GM12878 (cell line): ENCODE data around the gene SLC6A17. TPM values are rescaled to one million over a fixed set of nuclear protein-coding genes. Genes with fewer than 3 reads are reported as not detected.

Experiments used
- ATAC-seq: fragments of 200-7000 bp; cut with Tn5 transposase; 3 replicates; pipeline ENCODE4 v1.9.1; 2020; ENCODE audit warnings: mild to moderate bottlenecking, moderate library complexity
- BruUV-seq: library from RNA; stranded (reverse); fragments of 400-500 nt; replicated peaks from 2 replicates; lab custom pipeline; 2021; lab: Mats Ljungman, UMichigan
- CTCF ChIA-PET: fragments of 300-600 bp; sonication (Branson Sonifier 250); formaldehyde crosslinking; extraction: SDS; loops from one replicate; lab custom pipeline; 2021; ENCODE audit warnings: inconsistent platforms; lab: Yijun Ruan, JAX
- POLR2A ChIA-PET: fragments of 350-600 bp; formaldehyde crosslinking; extraction: SDS; loops from one replicate; lab custom pipeline; 2021; ENCODE audit warnings: inconsistent platforms; lab: Charles Lee
- RAD21 ChIA-PET: fragments of 300-600 bp; sonication (Branson Sonifier 250); formaldehyde crosslinking; loops from one replicate; lab custom pipeline; 2023; ENCODE audit warnings: antibody characterized with exemption; ENCODE audit not compliant: unreplicated experiment; lab: Charles Lee
- SMC1A ChIA-PET: fragments of 300-600 bp; sonication (Branson Sonifier 250); formaldehyde crosslinking; loops from one replicate; lab custom pipeline; 2023; ENCODE audit not compliant: unreplicated experiment, uncharacterized antibody; lab: Charles Lee
- DNase-seq: peaks from one replicate; pipeline ENCODE4 v3.0.0-alpha.2; 2011; ENCODE audit warnings: low read depth, low spot score
- FAIRE-seq: peaks from 3 replicates; lab custom pipeline; 2011; peaks lifted over from hg19 to GRCh38; lab: Jason Lieb, UNC
- H2AFZ ChIP-seq: 2 replicates; pipeline ENCODE4 v1.6.0; 2011; ENCODE audit warnings: low read depth, low read length, control low read depth; ENCODE audit not compliant: control insufficient read depth
- H3K27ac ChIP-seq: 2 replicates; pipeline ENCODE4 v1.5.1; 2011; ENCODE audit warnings: control low read depth; ENCODE audit not compliant: control insufficient read depth, insufficient read depth
- H3K27me3 ChIP-seq, 2 experiments: replicated peaks in 1 of 2; 2 replicates each; pipeline versions ENCODE4 v1.6.0 to v1.6.1; 2011; ENCODE audit warnings: low read length in 1 of 2; ENCODE audit not compliant: control insufficient read depth in 2 of 2, insufficient read depth in 2 of 2
- H3K36me3 ChIP-seq, 2 experiments: 2 replicates each; pipeline ENCODE4 v1.5.1; 2011; ENCODE audit warnings: low read length in 1 of 2; ENCODE audit not compliant: control insufficient read depth in 2 of 2, insufficient read depth in 2 of 2
- H3K4me1 ChIP-seq: 2 replicates; pipeline ENCODE4 v1.6.1; 2011; ENCODE audit warnings: mild to moderate bottlenecking, low read length, moderate library complexity, mixed read lengths; ENCODE audit not compliant: control insufficient read depth, insufficient read depth
- H3K4me2 ChIP-seq: 2 replicates; pipeline ENCODE4 v1.6.0; 2011; ENCODE audit warnings: control low read depth; ENCODE audit not compliant: control insufficient read depth, insufficient read depth
- H3K4me3 ChIP-seq: fragments of 200-600 bp; sonication (generic); 2 replicates; pipeline ENCODE4 v1.5.1; 2016
- H3K79me2 ChIP-seq: 2 replicates; pipeline ENCODE4 v1.6.0; 2011; ENCODE audit warnings: low read length; ENCODE audit not compliant: control insufficient read depth, insufficient read depth
- H3K9ac ChIP-seq: 2 replicates; pipeline ENCODE4 v1.8.0; 2011; ENCODE audit warnings: low read length, control low read depth, mixed read lengths; ENCODE audit not compliant: control insufficient read depth, insufficient read depth
- H3K9me3 ChIP-seq: replicated peaks from 3 replicates; pipeline ENCODE4 v1.5.1; 2011; ENCODE audit warnings: mild to moderate bottlenecking, low read length; ENCODE audit not compliant: control insufficient read depth, insufficient read depth
- H4K20me1 ChIP-seq: 2 replicates; pipeline ENCODE4 v1.6.0; 2011; ENCODE audit not compliant: control insufficient read depth, insufficient read depth
- ATF7 ChIP-seq: fragments of 450-650 bp; IDR thresholded peaks from 2 replicates; pipeline ENCODE4 v1.6.1; 2016; ENCODE audit warnings: low read depth, mild to moderate bottlenecking
- HDAC2 ChIP-seq: fragments of 200-600 bp; sonication (generic); IDR thresholded peaks from 2 replicates; pipeline ENCODE4 v1.6.1; 2017
- NFIC ChIP-seq: IDR thresholded peaks from 2 replicates; pipeline ENCODE4 v1.6.1; 2012; ENCODE audit warnings: low read depth, mild to moderate bottlenecking, inconsistent platforms, low read length, moderate library complexity
- NR2F1 ChIP-seq: fragments of 450-650 bp; conservative IDR thresholded peaks from 2 replicates; pipeline ENCODE4 v1.6.1; 2017; ENCODE audit warnings: mild to moderate bottlenecking
- SMAD5 ChIP-seq: IDR thresholded peaks from 2 replicates; pipeline ENCODE4 v1.6.1; 2016; ENCODE audit warnings: antibody characterized with exemption, low read depth
- SUZ12 ChIP-seq: fragments of 200-600 bp; sonication (generic); IDR thresholded peaks from one replicate; pipeline ENCODE4 v1.6.1; 2018; ENCODE audit warnings: antibody characterized with exemption, mild to moderate bottlenecking; ENCODE audit not compliant: unreplicated experiment
- ZNF207 ChIP-seq: fragments of 450-650 bp; IDR thresholded peaks from 2 replicates; pipeline ENCODE4 v1.6.1; 2014; ENCODE audit warnings: antibody characterized with exemption, mild to moderate bottlenecking, borderline replicate concordance
- WGBS: methylation state at CpG from one replicate; pipeline ENCODE4 v1.1.6; 2016; ENCODE audit warnings: low lambda C conversion rate; ENCODE audit not compliant: insufficient replicate concordance, insufficient coverage; ENCODE audit errors: missing lambda C conversion rate; 5-methylcytosine and 5-hydroxymethylcytosine counted together
- in situ Hi-C: fragments of 300-500 bp; cut with MboI; formaldehyde crosslinking; loops from 9 replicates; pipeline ENCODE4 v1.14.3; 2018; ENCODE audit warnings: mixed read lengths
- intact Hi-C: fragments of 100-400 bp; cut with micrococcal nuclease; formaldehyde crosslinking; loops from one replicate; pipeline ENCODE4 v1.14.2; 2022; ENCODE audit not compliant: unreplicated experiment
- polyA plus RNA-seq, 11 experiments: library from polyadenylated mRNA; depleted of rRNA in 4 of 11; unstranded in 6 of 11; stranded (reverse) in 5 of 11; fragments of >200 nt; fragmentation: Nextera tagmentation in 4 of 11; fragmentation: Illumina TruSeq in 1 of 11; extraction: Ambion mirVana in 4 of 11; extraction: Trizol in 1 of 11; gene quantifications; 1 replicate in 1 of 11; 2 replicates in 10 of 11; pipeline versions ENCODE4 v1.2.1 to v1.2.3, GENCODE V29; 2011 to 2016; ENCODE audit warnings: inconsistent platforms in 2 of 11, missing spikeins in 2 of 11, low read depth in 1 of 11
- total RNA-seq, 4 experiments: library from RNA; depleted of rRNA in 3 of 4; stranded (reverse); fragments of >200 nt in 3 of 4; fragmentation: Illumina TruSeq in 1 of 4; extraction: Trizol in 1 of 4; gene quantifications; 2 replicates each; pipeline versions ENCODE4 v1.2.1 to v1.2.3, GENCODE V29; 2013 to 2021
- TF ChIP-seq, protein P1 (sequence below): fragments of 450-650 bp; IDR thresholded peaks from 2 replicates; pipeline ENCODE4 v1.6.1; 2016; ENCODE audit warnings: mild to moderate bottlenecking, moderate library complexity, borderline replicate concordance
- TF ChIP-seq, protein P2 (sequence below), 3 experiments: IDR thresholded peaks in 2 of 3; conservative IDR thresholded peaks in 1 of 3; 2 replicates each; pipeline ENCODE4 v1.5.1; 2011; ENCODE audit warnings: low read depth in 3 of 3, low read length in 3 of 3, mild to moderate bottlenecking in 3 of 3, control low read depth in 2 of 3, moderate library complexity in 2 of 3, inconsistent platforms in 1 of 3, mixed read lengths in 1 of 3; ENCODE audit not compliant: control insufficient read depth in 2 of 3, insufficient read depth in 1 of 3; ENCODE audit errors: extremely low read depth in 1 of 3
- TF ChIP-seq, protein P3 (sequence below): fragments of 450-650 bp; formaldehyde crosslinking; IDR thresholded peaks from 2 replicates; pipeline ENCODE4 v1.5.0; 2022; ENCODE audit warnings: mild to moderate bottlenecking, missing genetic modification characterization

SLC6A17 gene
- total and polyA plus RNA-seq, 10 of the 15 experiments (the other 5 are each of a cell fraction or from before 2014, with no cell fraction given) = not detected

DNA sequence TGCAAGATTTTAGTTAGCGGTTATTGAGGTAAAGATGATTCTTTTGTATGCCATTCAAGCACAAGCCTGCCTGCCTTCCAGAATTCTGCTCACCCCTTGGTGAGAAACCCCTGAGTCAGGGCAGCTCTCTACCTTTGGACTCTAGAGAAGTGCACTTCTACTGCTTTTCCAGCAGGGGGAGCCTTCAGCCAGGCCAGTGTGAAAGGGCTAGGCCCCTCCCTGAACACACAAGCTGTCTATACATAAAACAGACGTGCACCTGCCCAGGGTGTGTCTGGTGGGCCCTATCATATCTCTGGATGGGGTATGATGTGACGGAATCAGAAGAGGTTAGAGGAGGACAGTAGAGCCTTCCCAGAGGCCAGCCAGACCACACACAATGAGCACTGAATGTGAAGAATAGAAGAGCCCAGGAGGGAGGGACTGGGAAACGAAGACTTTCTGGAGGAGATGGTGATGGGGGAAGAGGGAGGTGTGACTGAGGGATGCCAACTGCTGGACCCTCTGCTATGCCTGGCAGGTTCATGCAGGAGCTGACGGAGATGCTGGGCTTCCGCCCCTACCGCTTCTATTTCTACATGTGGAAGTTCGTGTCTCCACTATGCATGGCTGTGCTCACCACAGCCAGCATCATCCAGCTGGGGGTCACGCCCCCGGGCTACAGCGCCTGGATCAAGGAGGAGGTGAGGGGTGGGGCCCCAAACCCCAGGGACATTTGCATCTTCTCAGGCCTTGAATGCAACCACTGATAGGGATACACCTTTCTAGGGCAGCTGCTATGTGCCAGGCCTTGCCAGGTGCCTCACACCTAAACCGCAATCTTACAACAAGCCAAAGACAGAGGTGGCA lies 46.8 kb downstream of the SLC6A17 start (continued):
- no peak for TF ChIP-seq NFIC
- TF ChIP-seq, protein P1, sequence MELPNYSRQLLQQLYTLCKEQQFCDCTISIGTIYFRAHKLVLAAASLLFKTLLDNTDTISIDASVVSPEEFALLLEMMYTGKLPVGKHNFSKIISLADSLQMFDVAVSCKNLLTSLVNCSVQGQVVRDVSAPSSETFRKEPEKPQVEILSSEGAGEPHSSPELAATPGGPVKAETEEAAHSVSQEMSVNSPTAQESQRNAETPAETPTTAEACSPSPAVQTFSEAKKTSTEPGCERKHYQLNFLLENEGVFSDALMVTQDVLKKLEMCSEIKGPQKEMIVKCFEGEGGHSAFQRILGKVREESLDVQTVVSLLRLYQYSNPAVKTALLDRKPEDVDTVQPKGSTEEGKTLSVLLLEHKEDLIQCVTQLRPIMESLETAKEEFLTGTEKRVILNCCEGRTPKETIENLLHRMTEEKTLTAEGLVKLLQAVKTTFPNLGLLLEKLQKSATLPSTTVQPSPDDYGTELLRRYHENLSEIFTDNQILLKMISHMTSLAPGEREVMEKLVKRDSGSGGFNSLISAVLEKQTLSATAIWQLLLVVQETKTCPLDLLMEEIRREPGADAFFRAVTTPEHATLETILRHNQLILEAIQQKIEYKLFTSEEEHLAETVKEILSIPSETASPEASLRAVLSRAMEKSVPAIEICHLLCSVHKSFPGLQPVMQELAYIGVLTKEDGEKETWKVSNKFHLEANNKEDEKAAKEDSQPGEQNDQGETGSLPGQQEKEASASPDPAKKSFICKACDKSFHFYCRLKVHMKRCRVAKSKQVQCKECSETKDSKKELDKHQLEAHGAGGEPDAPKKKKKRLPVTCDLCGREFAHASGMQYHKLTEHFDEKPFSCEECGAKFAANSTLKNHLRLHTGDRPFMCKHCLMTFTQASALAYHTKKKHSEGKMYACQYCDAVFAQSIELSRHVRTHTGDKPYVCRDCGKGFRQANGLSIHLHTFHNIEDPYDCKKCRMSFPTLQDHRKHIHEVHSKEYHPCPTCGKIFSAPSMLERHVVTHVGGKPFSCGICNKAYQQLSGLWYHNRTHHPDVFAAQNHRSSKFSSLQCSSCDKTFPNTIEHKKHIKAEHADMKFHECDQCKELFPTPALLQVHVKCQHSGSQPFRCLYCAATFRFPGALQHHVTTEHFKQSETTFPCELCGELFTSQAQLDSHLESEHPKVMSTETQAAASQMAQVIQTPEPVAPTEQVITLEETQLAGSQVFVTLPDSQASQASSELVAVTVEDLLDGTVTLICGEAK = no peak

DNA sequence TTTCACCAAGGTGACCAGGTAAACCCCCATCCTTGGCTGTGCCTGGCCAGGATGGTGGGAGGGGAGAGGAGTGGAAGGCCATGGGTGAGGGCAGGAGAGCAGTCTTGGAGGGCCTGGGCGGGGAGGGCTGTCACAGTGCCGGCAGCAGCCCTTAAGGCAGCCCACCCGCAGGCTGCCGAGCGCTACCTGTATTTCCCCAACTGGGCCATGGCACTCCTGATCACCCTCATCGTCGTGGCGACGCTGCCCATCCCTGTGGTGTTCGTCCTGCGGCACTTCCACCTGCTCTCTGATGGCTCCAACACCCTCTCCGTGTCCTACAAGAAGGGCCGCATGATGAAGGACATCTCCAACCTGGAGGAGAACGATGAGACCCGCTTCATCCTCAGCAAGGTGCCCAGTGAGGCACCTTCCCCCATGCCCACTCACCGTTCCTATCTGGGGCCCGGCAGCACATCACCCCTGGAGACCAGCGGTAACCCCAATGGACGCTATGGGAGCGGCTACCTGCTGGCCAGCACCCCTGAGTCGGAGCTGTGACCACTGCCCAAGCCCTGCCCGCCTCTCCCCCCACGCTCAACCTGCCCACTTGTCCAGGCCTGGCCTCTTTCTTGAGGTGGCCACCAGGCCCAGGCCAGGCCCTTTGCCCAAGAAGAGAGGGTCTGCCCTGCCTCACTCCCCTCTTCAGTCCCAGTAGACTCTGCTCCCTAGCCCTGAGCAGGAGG lies 47.8 kb downstream of the SLC6A17 start:
- DNase-seq = no peak
- SMC1A ChIA-PET = interaction anchor here (2.0 to 3.5 kb wide), 2 partner anchors 9 to 262 kb away, joined by 8 to 23 read pairs; no protein-coding TSS in a partner anchor
- Histone ChIP-seq H3K4me3 (no peak overlapping the region), H3K79me2 (no peaks in the 10 kb centered on the region), H3K9ac (no peak overlapping the region), H2AFZ (no peak overlapping the region), H3K9me3 (no peaks in the 10 kb centered on the region), H3K4me2 (no peak overlapping the region), H3K36me3 (no peaks in the 10 kb centered on the region), H3K4me1 (no peaks in the 10 kb centered on the region), H3K27me3 (peaks cover 0 to 2% of the 10 kb centered on the region in 2 experiments; a peak in 2 of 4 replicates), H3K27ac (no peak overlapping the region), H4K20me1 (no peaks in the 10 kb centered on the region)
- no peak for ATAC-seq
- RAD21 ChIA-PET = interaction anchor here (1.2 to 2.3 kb wide), 3 partner anchors 115 to 298 kb away, joined by 3 to 20 read pairs (median 11); no protein-coding TSS in a partner anchor
- FAIRE-seq = no peak
- POLR2A ChIA-PET = no interaction called here
- no TSS peak for BruUV-seq
- in situ Hi-C loops (no loop called here), intact Hi-C loops (no loop called here)
- WGBS = 39% methylated on average over 23 of the region's 23 CpGs
- CTCF ChIA-PET = interaction anchor here (0.8 to 3.4 kb wide), 10 partner anchors 9 to 421 kb away, joined by 3 to 78 read pairs (median 8); no protein-coding TSS in a partner anchor
- TF ChIP-seq NR2F1 = no peak
- no peak for TF ChIP-seq SUZ12
- TF ChIP-seq NFIC = no peak
- no peak for TF ChIP-seq ATF7
- TF ChIP-seq ZNF207 = no peak
- TF ChIP-seq, protein P2, sequence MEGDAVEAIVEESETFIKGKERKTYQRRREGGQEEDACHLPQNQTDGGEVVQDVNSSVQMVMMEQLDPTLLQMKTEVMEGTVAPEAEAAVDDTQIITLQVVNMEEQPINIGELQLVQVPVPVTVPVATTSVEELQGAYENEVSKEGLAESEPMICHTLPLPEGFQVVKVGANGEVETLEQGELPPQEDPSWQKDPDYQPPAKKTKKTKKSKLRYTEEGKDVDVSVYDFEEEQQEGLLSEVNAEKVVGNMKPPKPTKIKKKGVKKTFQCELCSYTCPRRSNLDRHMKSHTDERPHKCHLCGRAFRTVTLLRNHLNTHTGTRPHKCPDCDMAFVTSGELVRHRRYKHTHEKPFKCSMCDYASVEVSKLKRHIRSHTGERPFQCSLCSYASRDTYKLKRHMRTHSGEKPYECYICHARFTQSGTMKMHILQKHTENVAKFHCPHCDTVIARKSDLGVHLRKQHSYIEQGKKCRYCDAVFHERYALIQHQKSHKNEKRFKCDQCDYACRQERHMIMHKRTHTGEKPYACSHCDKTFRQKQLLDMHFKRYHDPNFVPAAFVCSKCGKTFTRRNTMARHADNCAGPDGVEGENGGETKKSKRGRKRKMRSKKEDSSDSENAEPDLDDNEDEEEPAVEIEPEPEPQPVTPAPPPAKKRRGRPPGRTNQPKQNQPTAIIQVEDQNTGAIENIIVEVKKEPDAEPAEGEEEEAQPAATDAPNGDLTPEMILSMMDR (IDR thresholded peaks at IDR 0.05 in 2 of 3, conservative IDR thresholded peaks at IDR 0.05 in 1 of 3; ENCODE audit: control insufficient read depth in 2 of 3, extremely low read depth in 1 of 3, insufficient read depth in 1 of 3, low read depth in 3 of 3, low read length in 3 of 3) = no peak
- no peak for TF ChIP-seq SMAD5
- no peak for TF ChIP-seq HDAC2
- TF ChIP-seq, protein P3, sequence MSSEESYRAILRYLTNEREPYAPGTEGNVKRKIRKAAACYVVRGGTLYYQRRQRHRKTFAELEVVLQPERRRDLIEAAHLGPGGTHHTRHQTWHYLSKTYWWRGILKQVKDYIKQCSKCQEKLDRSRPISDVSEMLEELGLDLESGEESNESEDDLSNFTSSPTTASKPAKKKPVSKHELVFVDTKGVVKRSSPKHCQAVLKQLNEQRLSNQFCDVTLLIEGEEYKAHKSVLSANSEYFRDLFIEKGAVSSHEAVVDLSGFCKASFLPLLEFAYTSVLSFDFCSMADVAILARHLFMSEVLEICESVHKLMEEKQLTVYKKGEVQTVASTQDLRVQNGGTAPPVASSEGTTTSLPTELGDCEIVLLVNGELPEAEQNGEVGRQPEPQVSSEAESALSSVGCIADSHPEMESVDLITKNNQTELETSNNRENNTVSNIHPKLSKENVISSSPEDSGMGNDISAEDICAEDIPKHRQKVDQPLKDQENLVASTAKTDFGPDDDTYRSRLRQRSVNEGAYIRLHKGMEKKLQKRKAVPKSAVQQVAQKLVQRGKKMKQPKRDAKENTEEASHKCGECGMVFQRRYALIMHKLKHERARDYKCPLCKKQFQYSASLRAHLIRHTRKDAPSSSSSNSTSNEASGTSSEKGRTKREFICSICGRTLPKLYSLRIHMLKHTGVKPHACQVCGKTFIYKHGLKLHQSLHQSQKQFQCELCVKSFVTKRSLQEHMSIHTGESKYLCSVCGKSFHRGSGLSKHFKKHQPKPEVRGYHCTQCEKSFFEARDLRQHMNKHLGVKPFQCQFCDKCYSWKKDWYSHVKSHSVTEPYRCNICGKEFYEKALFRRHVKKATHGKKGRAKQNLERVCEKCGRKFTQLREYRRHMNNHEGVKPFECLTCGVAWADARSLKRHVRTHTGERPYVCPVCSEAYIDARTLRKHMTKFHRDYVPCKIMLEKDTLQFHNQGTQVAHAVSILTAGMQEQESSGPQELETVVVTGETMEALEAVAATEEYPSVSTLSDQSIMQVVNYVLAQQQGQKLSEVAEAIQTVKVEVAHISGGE (CRISPR knock-in tag) = no peak
